HepG2 (cell line): ENCODE data around the gene GSPT1. TPM values are rescaled to one million over a fixed set of nuclear protein-coding genes. Genes with fewer than 3 reads are reported as not detected.

Experiments used
- CBX2 ChIP-seq, 2 experiments: fragments of 200-600 bp in 1 of 2; sonication (generic); formaldehyde crosslinking in 1 of 2; IDR thresholded peaks; 2 replicates each; pipeline versions ENCODE4 v1.7.0 to v1.8.1; 2018 to 2022; ENCODE audit warnings: low read depth in 2 of 2, low read length in 1 of 2, mild to moderate bottlenecking in 1 of 2, missing genetic modification reagents in 1 of 2
- FOSL2 ChIP-seq: sonication (generic); formaldehyde crosslinking; IDR thresholded peaks from 2 replicates; pipeline ENCODE4 v1.4.0; 2020; ENCODE audit warnings: missing genetic modification reagents
- GPBP1L1 ChIP-seq: sonication (generic); formaldehyde crosslinking; IDR thresholded peaks from 2 replicates; pipeline ENCODE4 v1.5.0; 2020; ENCODE audit warnings: mild to moderate bottlenecking, missing genetic modification reagents
- GPN1 ChIP-seq: sonication (generic); formaldehyde crosslinking; IDR thresholded peaks from 2 replicates; pipeline ENCODE4 v1.5.1; 2020; ENCODE audit warnings: missing genetic modification reagents, borderline replicate concordance
- HMGA1 ChIP-seq: sonication (generic); formaldehyde crosslinking; conservative IDR thresholded peaks from 2 replicates; pipeline ENCODE4 v1.4.0; 2020; ENCODE audit warnings: missing genetic modification reagents
- IRF2 ChIP-seq: IDR thresholded peaks from 2 replicates; pipeline ENCODE4 v1.6.1; 2018; ENCODE audit warnings: missing genetic modification reagents, missing compliant biosample characterization
- JARID2 ChIP-seq: sonication (generic); formaldehyde crosslinking; IDR thresholded peaks from 2 replicates; pipeline ENCODE4 v1.8.1; 2023; ENCODE audit warnings: missing genetic modification reagents, inconsistent platforms; ENCODE audit not compliant: insufficient replicate concordance
- KLF15 ChIP-seq: sonication (generic); formaldehyde crosslinking; IDR thresholded peaks from 2 replicates; pipeline ENCODE4 v1.8.1; 2023; ENCODE audit warnings: borderline replicate concordance, mild to moderate bottlenecking, inconsistent platforms, missing genetic modification reagents, mixed read lengths
- NR2F2 ChIP-seq: IDR thresholded peaks from 2 replicates; pipeline ENCODE4 v1.6.1; 2012; ENCODE audit warnings: low read depth, inconsistent platforms, borderline replicate concordance
- PAX8 ChIP-seq: sonication (generic); formaldehyde crosslinking; IDR thresholded peaks from 2 replicates; pipeline ENCODE4 v1.8.0; 2022; ENCODE audit warnings: mild to moderate bottlenecking, missing genetic modification reagents, borderline replicate concordance
- RBAK ChIP-seq: sonication (generic); formaldehyde crosslinking; IDR thresholded peaks from 2 replicates; pipeline ENCODE4 v1.5.1; 2020; ENCODE audit warnings: mild to moderate bottlenecking, missing genetic modification reagents
- TBX3 ChIP-seq: fragments of 450-650 bp; IDR thresholded peaks from 2 replicates; pipeline ENCODE4 v1.6.1; 2017; ENCODE audit warnings: antibody characterized with exemption, mild to moderate bottlenecking, inconsistent platforms, borderline replicate concordance
- USF2 ChIP-seq, 2 experiments: sonication (generic) in 1 of 2; formaldehyde crosslinking in 1 of 2; IDR thresholded peaks; 2 replicates each; pipeline versions ENCODE4 v1.5.1 to v1.6.1; 2011 to 2020; ENCODE audit warnings: borderline replicate concordance in 1 of 2, low read depth in 1 of 2, low read length in 1 of 2, mild to moderate bottlenecking in 1 of 2, missing genetic modification reagents in 1 of 2, moderate library complexity in 1 of 2
- ZNF224 ChIP-seq: sonication (generic); formaldehyde crosslinking; IDR thresholded peaks from 2 replicates; pipeline ENCODE4 v1.5.0; 2020; ENCODE audit warnings: mild to moderate bottlenecking, missing genetic modification reagents
- ZNF296 ChIP-seq: sonication (generic); formaldehyde crosslinking; conservative IDR thresholded peaks from 2 replicates; pipeline ENCODE4 v1.5.0; 2020; ENCODE audit warnings: mild to moderate bottlenecking, missing genetic modification reagents
- ZNF7 ChIP-seq: IDR thresholded peaks from 2 replicates; pipeline ENCODE4 v1.6.1; 2016; ENCODE audit warnings: missing biosample characterization, missing genetic modification reagents
- ZNF766 ChIP-seq: sonication (generic); formaldehyde crosslinking; IDR thresholded peaks from 2 replicates; pipeline ENCODE4 v1.5.0; 2020; ENCODE audit warnings: missing genetic modification reagents, borderline replicate concordance
- ZNF768 ChIP-seq: sonication (generic); formaldehyde crosslinking; IDR thresholded peaks from 2 replicates; pipeline ENCODE4 v1.4.0; 2020; ENCODE audit warnings: missing genetic modification reagents
- ZSCAN31 ChIP-seq: sonication (generic); formaldehyde crosslinking; IDR thresholded peaks from 2 replicates; pipeline ENCODE4 v1.5.0; 2020; ENCODE audit warnings: low read depth, mild to moderate bottlenecking, missing genetic modification reagents
- polyA plus RNA-seq, 8 experiments: library from polyadenylated mRNA; depleted of rRNA in 3 of 8; stranded (reverse) in 7 of 8; unstranded in 1 of 8; fragments of >200 nt; fragmentation: Illumina TruSeq in 4 of 8; extraction: Trizol in 4 of 8; gene quantifications; 2 replicates each; pipeline versions ENCODE4 v1.2.1 to v1.2.3, GENCODE V29; 2011 to 2016; ENCODE audit warnings: low read depth in 4 of 8, missing spikeins in 1 of 8, mixed read lengths in 1 of 8; ENCODE audit not compliant: insufficient read depth in 1 of 8
- total RNA-seq, 5 experiments: library from RNA; depleted of rRNA; stranded (reverse); fragments of >200 nt; fragmentation: Illumina TruSeq; extraction: Trizol; gene quantifications; 2 replicates each; pipeline ENCODE4 v1.2.3, GENCODE V29; 2016; ENCODE audit warnings: low read depth in 1 of 5
- TF ChIP-seq, protein P1 (sequence below): sonication (generic); formaldehyde crosslinking; IDR thresholded peaks from 2 replicates; pipeline ENCODE4 v1.4.0; 2020; ENCODE audit warnings: mild to moderate bottlenecking, missing genetic modification reagents
- TF ChIP-seq, protein P2 (sequence below): sonication (generic); formaldehyde crosslinking; IDR thresholded peaks from 2 replicates; pipeline ENCODE4 v1.4.0; 2020; ENCODE audit warnings: mild to moderate bottlenecking, missing genetic modification reagents

The GSPT1 gene
- total and polyA plus RNA-seq, 2 of the 13 experiments (the other 11 are each of a cell fraction or from before 2014, with no cell fraction given), result 120 to 316 TPM

GRCh38 chr16:11915644-11916523 is at the start of gene GSPT1 (continued):
- TF ChIP-seq TBX3 (peak; percentile 89), HMGA1 (no peak), KLF15 (CRISPR knock-in tag) (peak; percentile 68; the same call in 1 of the 2 replicates), ZNF7 (CRISPR knock-in tag) (peak; percentile 35), ZNF768 (CRISPR knock-in tag) (peak; percentile 67; the same call in 1 of the 2 replicates), ZNF766 (peak; percentile 1; the same call in 1 of the 2 replicates), NR2F2 (peak; percentile 64; the same call in 1 of the 2 replicates), IRF2 (CRISPR knock-in tag) (peak; percentile 99), FOSL2 (CRISPR knock-in tag) (peak; percentile 61), GPBP1L1 (CRISPR knock-in tag) (no peak), USF2 (IDR thresholded peaks at IDR 0.05; ENCODE audit: low read depth, low read length) (no peak), USF2 (CRISPR knock-in tag; IDR thresholded peaks at IDR 0.05; ENCODE audit: borderline replicate concordance) (peak; percentile 80), ZNF224 (CRISPR knock-in tag) (peak; percentile 97), CBX2 (IDR thresholded peaks at IDR 0.05; ENCODE audit: low read depth, low read length) (no peak; the same call in 1 of the 2 replicates), CBX2 (CRISPR knock-in tag; IDR thresholded peaks at IDR 0.05; ENCODE audit: low read depth) (no peak), GPN1 (CRISPR knock-in tag) (0 out of 2 replicates have a peak, but pooled peaks have one; percentile 63), ZNF296 (CRISPR knock-in tag) (no peak), PAX8 (peak; percentile 77; the same call in 1 of the 2 replicates), JARID2 (CRISPR knock-in tag) (peak; percentile 53), ZSCAN31 (peak; percentile 97), RBAK (CRISPR knock-in tag) (peak; percentile 46; the same call in 1 of the 2 replicates)
- TF ChIP-seq, protein P1, sequence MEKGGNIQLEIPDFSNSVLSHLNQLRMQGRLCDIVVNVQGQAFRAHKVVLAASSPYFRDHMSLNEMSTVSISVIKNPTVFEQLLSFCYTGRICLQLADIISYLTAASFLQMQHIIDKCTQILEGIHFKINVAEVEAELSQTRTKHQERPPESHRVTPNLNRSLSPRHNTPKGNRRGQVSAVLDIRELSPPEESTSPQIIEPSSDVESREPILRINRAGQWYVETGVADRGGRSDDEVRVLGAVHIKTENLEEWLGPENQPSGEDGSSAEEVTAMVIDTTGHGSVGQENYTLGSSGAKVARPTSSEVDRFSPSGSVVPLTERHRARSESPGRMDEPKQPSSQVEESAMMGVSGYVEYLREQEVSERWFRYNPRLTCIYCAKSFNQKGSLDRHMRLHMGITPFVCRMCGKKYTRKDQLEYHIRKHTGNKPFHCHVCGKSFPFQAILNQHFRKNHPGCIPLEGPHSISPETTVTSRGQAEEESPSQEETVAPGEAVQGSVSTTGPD, result 0 out of 2 replicates have a peak, but pooled peaks have one; percentile 64
- TF ChIP-seq, protein P2, sequence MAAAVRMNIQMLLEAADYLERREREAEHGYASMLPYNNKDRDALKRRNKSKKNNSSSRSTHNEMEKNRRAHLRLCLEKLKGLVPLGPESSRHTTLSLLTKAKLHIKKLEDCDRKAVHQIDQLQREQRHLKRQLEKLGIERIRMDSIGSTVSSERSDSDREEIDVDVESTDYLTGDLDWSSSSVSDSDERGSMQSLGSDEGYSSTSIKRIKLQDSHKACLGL, result peak; percentile 90
